CD4-positive, alpha-beta T cell treated with Interleukin-15 for 4 hours (primary cell): ENCODE results near the gene LAMTOR4.
"Not testable (repeated sequence)": the region's sequence is repeated elsewhere in the genome, so short reads cannot be mapped to it uniquely, and the experiment has no call there.

Experiments used
- DNase-seq: peaks from one replicate; pipeline ENCODE4 v3.0.0-alpha.2; 2020; ENCODE audit warnings: low spot score

Gene LAMTOR4

DNA sequence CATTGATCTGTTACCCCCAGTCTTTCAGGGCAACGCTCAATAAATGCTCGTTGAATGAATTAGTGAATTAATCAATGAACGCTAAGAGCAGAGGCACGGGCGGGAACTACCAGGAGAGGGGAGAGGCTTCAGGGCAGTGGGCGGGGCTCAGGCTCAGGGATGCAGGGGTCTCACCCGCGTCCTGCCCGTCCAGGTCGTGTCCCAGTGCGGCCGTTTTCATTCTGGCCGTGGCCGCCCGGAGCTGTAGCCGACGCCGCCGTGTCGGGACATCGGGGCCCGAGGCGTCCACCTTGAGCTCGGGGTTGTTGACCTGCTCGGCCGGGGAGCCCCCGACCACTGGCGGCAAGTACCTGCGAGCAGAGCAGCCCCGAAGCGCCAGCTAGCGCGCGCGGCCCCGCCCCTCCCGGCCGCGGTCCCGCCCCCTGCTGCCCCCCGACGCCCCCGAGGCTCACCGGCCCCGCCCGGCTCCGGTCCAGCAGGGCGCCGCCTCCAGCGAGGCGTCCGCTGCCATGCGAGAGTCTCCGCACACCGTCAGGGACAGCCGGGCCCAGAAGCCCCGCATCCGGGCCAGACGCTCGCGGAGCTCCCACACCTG, 22.5 kb downstream of the LAMTOR4 start:
- no peak for DNase-seq

DNA sequence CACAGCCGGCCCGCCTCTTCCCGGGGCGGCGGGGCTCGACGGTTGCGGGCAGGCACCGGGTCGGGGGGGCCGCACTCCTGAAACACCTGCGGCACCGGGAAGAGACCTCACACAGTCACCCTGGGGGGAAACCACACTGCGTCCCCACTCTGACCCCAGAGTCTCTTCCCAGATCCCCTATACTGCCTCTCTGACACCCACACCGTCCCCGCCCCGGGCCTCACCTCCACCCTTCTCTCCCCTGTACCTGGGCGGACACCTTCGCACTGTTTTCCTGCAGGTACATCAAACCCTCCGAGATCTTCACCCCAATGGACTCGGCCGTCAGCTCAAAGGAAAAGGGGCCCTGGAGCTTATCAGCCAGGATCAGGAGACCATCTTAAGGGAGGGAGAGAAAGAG, 23.1 kb downstream of the LAMTOR4 start:
- DNase-seq: no peak

DNA sequence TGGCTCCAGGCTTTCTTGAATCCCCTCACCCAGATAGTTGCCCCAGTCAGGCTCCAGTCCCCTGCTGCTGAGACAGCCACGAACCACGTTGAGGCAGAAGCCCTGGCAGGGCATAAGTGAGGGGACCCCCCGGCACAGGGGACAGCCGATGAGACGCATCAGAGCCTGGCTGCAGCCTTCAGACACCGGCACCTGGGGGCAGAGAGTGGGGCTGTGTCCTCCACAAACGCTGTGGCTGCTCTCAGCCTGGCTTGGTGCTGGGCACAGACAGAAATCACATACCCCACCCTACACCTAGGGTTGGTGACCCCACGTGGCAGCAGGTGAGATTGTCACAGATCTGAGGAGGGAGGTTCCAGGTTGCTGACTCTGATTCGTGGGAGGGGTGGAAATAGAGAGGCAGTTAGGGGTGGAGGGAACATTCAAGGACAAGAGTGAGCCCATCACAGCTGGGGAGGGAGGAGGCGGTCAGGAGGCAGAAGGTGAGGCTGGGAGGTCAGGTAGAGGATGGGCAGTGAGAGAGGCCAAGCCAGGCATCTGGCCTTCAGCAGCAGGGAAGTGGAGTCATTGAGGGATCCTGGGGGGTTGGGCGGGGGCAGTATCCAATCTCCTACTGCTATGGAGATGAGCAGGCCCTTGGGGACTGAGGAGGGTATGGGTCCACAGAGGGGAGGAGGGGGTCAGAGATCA, 25.2 kb downstream of the LAMTOR4 start:
- no peak for DNase-seq

- no peak for DNase-seq
These were observed 25.9 kb downstream of the LAMTOR4 start for GRCh38 chr7:100174582-100174981.

DNA sequence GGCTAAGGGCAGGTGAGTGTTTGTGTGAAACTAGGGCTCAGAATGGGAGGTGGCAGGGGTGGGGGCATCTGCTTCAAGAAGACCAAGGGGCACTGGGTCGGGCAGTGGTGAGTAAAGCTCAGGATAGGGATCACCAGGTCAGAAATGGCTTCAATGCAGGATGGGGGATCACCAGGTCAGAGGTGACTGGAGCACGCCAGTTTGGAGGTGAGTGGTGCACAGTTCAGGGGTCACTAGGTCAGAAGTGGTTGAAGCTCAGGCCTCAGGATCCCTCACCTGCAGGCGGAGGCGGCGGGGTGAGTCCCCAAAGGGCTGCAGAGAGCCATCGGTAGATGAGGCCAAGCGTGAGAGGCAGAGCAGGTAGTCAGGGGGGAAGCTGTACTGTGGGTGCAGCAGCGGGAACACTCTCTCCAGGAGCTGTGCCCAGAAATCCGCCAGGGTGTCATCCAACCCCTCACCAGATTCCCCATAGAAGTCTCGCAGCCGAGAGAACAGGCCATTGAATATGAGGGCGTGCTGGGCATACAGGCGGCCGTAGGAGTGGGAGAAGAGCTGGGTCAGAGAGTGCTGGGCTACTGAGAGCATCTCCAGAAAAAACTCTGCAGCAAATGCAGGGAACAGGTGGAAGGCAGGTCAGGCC, 26.7 kb downstream of the LAMTOR4 start:
- DNase-seq: no peak

DNA sequence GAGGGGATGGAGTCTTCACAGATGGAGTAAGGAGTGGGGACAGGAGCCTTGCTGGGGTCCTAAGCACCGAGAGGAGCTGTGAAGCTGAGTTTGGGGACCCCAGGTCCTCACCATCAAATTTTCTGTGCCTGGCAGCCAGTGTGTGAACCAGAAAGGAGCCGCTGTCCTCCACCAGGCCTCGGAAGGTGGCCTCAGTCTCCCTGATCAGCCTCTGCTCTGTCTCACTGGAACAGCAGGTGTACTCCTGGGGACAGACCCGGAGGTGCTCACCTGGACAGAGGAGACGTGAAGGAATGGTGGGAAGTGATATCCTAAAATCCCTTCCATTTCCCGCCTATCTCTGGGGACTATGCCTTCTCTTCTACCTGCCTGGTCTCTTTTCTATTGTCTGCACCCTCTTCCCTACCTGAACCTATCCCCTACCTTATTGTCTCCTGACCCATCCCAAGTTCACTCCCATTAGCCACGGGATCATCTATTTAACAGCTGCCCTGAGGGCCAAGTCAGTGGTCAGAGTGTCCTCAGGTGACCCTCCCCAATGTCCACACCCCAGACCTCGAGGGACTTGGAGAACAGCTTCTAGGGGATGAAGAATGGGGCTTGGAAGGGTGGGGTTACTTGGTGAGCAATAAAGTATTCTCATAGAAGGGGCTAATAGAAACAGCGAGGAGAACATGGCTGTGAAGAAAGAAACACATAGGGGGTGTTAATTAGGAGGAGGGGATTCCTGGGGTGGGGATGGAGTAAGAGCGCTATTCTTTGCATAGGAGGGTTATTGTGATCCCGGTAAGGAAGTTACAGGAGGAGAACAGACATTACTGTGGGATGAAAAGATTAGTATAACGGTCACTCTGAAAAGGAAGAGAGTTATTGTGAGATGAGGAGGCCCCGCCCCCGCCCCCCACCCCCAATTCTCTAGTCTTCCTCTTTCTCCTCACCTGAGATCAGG, 27.7 kb downstream of the LAMTOR4 start:
- no peak for DNase-seq

- DNase-seq: peak; percentile 98
These were observed 28.6 kb downstream of the LAMTOR4 start, which contains the start of the genes GPC2 and STAG3 for GRCh38 chr7:100177045-100178001. Gene GPC2, minus strand, starts transcription at chr7:100177381. Its CDS starts 182 bp downstream, at chr7:100177199. Gene STAG3, plus strand, starts transcription at chr7:100177918. Its CDS starts 2,639 bp downstream, at chr7:100180557.

GRCh38 chr7:100180084-100180483, 31.4 kb downstream of the LAMTOR4 start:
- DNase-seq: not testable (repeated sequence)

DNA sequence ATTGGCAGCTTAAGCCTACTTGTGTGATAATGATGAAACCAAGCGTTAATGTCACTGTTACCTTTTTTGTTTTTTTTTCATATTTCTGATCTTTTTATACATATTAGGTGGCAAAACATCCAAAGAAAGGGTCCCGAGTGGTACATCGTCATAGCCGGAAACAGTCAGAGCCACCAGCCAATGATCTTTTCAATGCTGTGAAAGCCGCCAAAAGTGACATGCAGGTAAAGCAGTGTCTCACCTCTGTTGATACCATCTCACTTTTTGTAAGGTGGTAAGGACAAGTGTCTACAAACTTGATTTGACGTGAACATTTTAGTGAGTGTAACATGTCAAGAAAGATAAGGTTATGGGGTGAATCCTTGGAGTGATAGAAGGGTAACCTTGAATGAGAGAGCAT, 33.9 kb downstream of the LAMTOR4 start:
- not testable (repeated sequence) for DNase-seq

DNA sequence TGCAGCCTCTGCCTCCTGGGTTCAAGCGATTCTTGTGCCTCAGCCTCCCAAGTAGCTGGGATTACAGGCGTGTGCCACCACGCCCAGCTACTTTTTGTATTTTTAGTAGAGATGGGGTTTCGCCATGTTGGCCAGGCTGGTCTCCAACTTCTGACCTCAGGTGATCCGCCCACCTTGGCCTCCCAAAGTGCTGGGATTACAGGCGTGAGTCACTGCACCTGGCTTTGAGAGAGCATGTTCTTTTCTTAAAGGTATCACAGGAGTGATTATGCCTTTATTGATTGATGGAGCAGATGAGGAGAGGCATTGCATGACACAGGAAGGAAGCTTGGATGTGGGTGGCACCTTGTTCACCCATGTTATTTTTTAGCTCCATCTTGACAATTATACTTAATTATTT, 34.4 kb downstream of the LAMTOR4 start:
- DNase-seq: not testable (repeated sequence)

- no peak for DNase-seq
These were observed 37.0 kb downstream of the LAMTOR4 start for GRCh38 chr7:100185726-100186125.

DNA sequence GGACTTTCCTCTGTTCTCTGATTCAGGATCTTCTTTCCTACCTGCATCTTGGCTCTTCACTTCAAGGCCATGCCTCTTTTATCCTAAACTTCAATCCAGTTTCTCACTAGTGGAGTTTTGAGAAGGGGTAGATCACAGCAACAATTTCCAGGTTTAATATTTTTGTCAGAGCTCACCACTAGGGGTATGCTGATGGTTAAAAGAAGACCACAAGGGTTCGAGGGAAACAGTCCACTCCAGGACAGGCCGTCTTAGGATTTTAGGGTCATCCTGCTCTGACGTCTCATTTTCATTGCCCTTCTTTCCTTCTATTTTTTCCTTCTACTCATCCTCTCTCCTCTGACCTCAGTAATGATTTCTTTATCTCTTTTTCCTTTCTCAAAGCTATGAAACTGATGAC, 40.3 kb downstream of the LAMTOR4 start:
- no peak for DNase-seq

- peak; percentile 63 for DNase-seq
These were observed 41.5 kb downstream of the LAMTOR4 start for GRCh38 chr7:100190048-100190711.

DNA sequence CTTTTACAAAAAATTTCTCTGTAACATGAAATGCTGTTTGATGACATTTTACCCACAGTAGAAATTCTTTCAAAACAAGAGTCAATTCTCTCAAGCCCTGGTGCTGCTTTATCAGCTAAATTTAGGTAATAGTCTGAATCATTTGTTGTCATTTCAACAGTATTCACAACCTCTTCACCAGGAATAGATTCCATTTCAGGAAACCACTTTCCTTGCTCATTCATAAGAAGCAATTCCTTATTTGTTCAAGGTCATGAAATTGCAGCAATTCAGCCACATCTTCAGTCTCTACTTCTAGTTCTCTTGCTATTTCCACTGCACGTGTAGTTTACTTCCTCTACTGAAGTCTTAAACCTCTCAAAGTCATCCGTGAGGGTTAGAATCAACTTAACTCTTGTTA, 43.1 kb downstream of the LAMTOR4 start:
- DNase-seq: no peak

DNA sequence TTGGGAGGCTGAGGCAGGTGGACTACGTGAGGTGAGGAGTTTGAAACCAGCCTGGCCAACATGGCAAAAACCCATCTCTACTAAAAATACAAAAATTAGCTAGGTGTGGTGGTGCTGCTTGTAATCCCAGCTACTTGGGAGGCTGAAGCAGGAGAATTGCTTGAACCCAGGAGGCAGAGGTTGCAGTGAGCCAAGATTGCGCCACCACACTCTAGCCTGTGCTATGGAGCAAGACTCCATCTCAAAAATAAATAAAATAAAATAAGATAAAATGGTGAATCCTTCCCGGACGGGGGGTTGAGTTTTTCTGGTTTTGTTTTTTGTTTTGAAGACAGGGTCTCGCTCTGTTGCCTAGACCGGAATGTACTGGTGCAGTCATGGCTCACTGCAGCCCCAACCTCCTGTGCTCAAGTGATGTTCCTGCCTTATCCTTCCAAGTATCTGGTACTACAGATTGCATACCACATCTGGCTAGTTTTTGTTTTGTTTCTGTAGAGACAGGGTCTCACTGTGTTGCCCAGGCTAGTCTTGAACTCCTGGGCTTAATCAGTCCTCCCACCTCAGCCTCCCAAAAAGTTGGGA, 43.7 kb downstream of the LAMTOR4 start:
- DNase-seq: not testable (repeated sequence)

DNA sequence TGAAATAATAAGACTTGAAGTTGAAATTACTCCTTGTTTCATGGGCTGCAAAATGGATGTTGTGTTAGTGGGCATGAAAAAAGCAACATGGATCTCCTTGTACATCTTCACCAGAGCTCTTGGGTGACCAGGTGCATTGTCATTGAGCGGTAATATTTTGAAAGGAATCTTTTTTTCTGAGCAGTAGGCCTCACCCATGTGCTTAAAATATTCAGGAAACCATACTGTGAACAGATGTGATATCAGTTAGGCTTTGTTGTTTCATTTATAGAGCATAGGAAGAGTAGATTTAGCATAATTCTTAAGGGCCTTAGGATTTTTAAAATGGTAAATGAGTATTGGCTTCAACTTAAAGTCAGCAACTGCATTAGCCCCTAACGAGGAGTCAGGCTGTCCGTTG, 44.3 kb downstream of the LAMTOR4 start:
- DNase-seq: no peak

DNA sequence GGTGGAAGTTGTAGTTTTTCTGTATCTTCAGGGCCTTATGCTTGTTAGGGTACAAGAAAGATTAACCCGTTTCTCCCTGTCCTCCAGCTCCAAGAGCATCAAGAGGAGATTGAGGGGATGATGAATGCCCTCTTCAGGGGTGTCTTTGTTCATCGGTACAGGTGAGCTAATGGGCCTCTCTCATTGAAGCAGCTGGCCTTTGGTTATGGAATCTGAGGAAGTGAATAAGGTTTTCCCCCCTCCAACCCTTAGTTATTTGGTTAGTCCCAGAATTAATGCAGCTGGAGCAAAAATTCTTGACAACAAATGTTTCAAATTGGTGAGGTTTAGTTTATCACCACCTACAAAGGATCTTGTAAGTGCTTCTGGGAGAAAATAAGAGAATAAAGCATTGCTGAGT, 46.5 kb downstream of the LAMTOR4 start:
- no peak for DNase-seq

DNA sequence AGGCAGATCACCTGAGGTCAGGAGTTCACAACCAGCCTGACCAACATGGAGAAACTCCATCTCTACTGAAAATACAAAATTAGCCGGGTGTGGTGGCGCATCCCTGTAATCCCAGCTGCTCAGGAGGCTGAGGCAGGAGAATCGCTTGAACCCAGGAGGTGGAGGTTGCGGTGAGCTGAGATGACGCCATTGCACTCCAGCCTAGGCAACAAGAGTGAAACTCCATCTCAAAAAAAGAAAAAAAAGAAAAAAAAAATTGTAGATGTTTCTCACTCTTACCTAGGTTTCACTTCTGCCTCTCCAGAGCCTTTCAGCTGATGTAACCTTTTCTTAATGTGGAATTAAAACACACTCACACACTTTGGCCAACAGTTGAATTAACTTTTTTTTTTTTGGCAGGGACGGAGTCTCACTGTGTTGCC, 47.2 kb downstream of the LAMTOR4 start:
- DNase-seq: not testable (repeated sequence)

GRCh38 chr7:100198266-100198665, 49.5 kb downstream of the LAMTOR4 start:
- DNase-seq: no peak

- DNase-seq: no peak
These were observed 52.0 kb downstream of the LAMTOR4 start for GRCh38 chr7:100200693-100201092.
